Adrenal gland (tissue), 12 donors: ENCODE results near the gene AADAC. TPM values are rescaled to one million over a fixed set of nuclear protein-coding genes. Genes with fewer than 3 reads are reported as not detected.
"Not testable (repeated sequence)": the region's sequence is repeated elsewhere in the genome, so short reads cannot be mapped to it uniquely, and the experiment has no call there.

Experiments used
- DNase-seq, 7 donors: peaks; one replicate each; pipeline ENCODE4 v3.0.0-alpha.2; 2019 to 2020
- H3K27ac ChIP-seq, 5 donors: fragments of 200-600 bp; sonication (generic) in 4 of 5; 1 replicate in 3 of 5; 2 replicates in 2 of 5; pipeline versions ENCODE4 v1.5.1 to v1.8.0; 2016 to 2020; ENCODE audit warnings: mild to moderate bottlenecking in 1 of 5
- H3K27me3 ChIP-seq: fragments of 200-600 bp; 2 replicates; pipeline ENCODE4 v1.8.0; 2021
- H3K36me3 ChIP-seq, 2 donors: fragments of 200-600 bp; replicated peaks in 1 of 2; 1 replicate in 1 of 2; 2 replicates in 1 of 2; pipeline versions ENCODE4 v1.5.1 to v1.8.0; 2018 to 2022
- H3K4me1 ChIP-seq, 2 donors: fragments of 200-600 bp; replicated peaks in 1 of 2; 1 replicate in 1 of 2; 2 replicates in 1 of 2; pipeline versions ENCODE4 v1.5.1 to v1.8.0; 2018 to 2021
- H3K4me3 ChIP-seq, 4 donors: fragments of 200-600 bp; sonication (generic) in 3 of 4; one replicate each; pipeline ENCODE4 v1.5.1; 2016 to 2018
- H3K9me3 ChIP-seq, 3 donors: fragments of 200-600 bp; sonication (generic) in 1 of 3; replicated peaks in 1 of 3; 1 replicate in 2 of 3; 2 replicates in 1 of 3; pipeline versions ENCODE4 v1.5.1 to v1.8.0; 2016 to 2021
- CTCF ChIP-seq, 6 experiments: fragments of 450-650 bp in 4 of 6; fragments of 200-600 bp in 2 of 6; sonication (generic) in 1 of 6; IDR thresholded peaks; 1 replicate in 5 of 6; 2 replicates in 1 of 6; pipeline versions ENCODE4 v1.5.1 to v1.8.0; 2016 to 2021; ENCODE audit warnings: antibody characterized with exemption in 6 of 6, mild to moderate bottlenecking in 2 of 6, moderate library complexity in 1 of 6
- POLR2A ChIP-seq, 2 donors: fragments of 450-650 bp; IDR thresholded peaks; one replicate each; pipeline ENCODE4 v1.6.1; 2017; ENCODE audit warnings: antibody characterized with exemption in 2 of 2, mild to moderate bottlenecking in 2 of 2, moderate library complexity in 1 of 2
- WGBS, 4 donors: extraction: QIAGEN DNeasy Blood & Tissue Kit in 2 of 4; methylation state at CpG; one replicate each; pipeline versions ENCODE4 v1.1.5 to v1.1.7; 2013 to 2017; 5-methylcytosine and 5-hydroxymethylcytosine counted together
- intact Hi-C, 2 donors: fragments of 100-400 bp; cut with DNase I; formaldehyde crosslinking; loops; one replicate each; pipeline versions ENCODE4 v1.14.1 to v1.15.0; 2022 to 2023
- polyA plus RNA-seq, 3 donors: library from polyadenylated mRNA; stranded (reverse); fragments of 200-250 nt in 2 of 3; fragments of 350-450 nt in 1 of 3; fragmentation: Illumina TruSeq in 1 of 3; extraction: RNeasy Lipid Tissue Mini Kit (QIAGEN cat#74804) in 1 of 3; gene quantifications; one replicate each; pipeline ENCODE4 v1.2.3, GENCODE V29; 2013 to 2014
- total RNA-seq, 9 donors: library from RNA; depleted of rRNA in 4 of 9; stranded (reverse); fragments of >200 nt in 4 of 9; fragments of 120-200 nt in 1 of 9; fragmentation: NEBNext Ultra II Directional in 1 of 9; extraction: Animal tissue kit (Norgen Biotek cat#: 25700) in 1 of 9; gene quantifications; one replicate each; pipeline versions ENCODE4 v1.1.0 to v1.2.4, GENCODE V29; 2013 to 2023
- donor health status: healthy with polysubstance abuse.
- donor health status: Bipolar disorder and iron deficiency.
- donor health status: DM: yes; HTN: yes; CAD: no.
- donor health status: DM: no; HTN: no; CAD: no.
- donor health status: DM: no; HTN: no; CAD: no.
- donor health status: DM: yes; HTN: yes; CAD: no.

Gene AADAC
- total and polyA plus RNA-seq, 12 donors = 26.9 to 1,013 (median 227) TPM

- DNase-seq = no peak
- no peaks in the 10 kb centered on the region for H3K27me3 ChIP-seq
- TF ChIP-seq CTCF (IDR thresholded peaks at IDR 0.05) = no peak
- TF ChIP-seq POLR2A (IDR thresholded peaks at IDR 0.05) = no peak
- no peak overlapping the region for H3K4me3 ChIP-seq
- H3K4me1 ChIP-seq = no peaks in the 10 kb centered on the region
- intact Hi-C loops = no loop called here
- H3K9me3 ChIP-seq = no peaks in the 10 kb centered on the region
- no peak overlapping the region for H3K27ac ChIP-seq
- H3K36me3 ChIP-seq = no peaks in the 10 kb centered on the region
These were observed 26.3 kb upstream of the AADAC start for GRCh38 chr3:151787626-151788025.

GRCh38 chr3:151788401-151788800 is 25.5 kb upstream of the AADAC start:
- TF ChIP-seq POLR2A (IDR thresholded peaks at IDR 0.05) (no peak), CTCF (IDR thresholded peaks at IDR 0.05) (no peak)
- Histone ChIP-seq H3K4me1 (no peaks in the 10 kb centered on the region), H3K9me3 (no peaks in the 10 kb centered on the region), H3K36me3 (no peaks in the 10 kb centered on the region), H3K27me3 (no peaks in the 10 kb centered on the region), H3K27ac (no peak overlapping the region), H3K4me3 (no peak overlapping the region)
- DNase-seq = no peak
- WGBS, 4 donors = 63 to 76% (median 71%) methylated on average over 2 of the region's 2 CpGs
- intact Hi-C loops = no loop called here

GRCh38 chr3:151789853-151790463 is 24.0 kb upstream of the AADAC start:
- H3K4me1 ChIP-seq = peaks cover 0 to 3% of the 10 kb centered on the region in 2 donors
- no peak overlapping the region for H3K4me3 ChIP-seq
- no peak overlapping the region for H3K27ac ChIP-seq
- TF ChIP-seq POLR2A (IDR thresholded peaks at IDR 0.05) (no peak), CTCF (IDR thresholded peaks at IDR 0.05) (no peak)
- no peaks in the 10 kb centered on the region for H3K9me3 ChIP-seq
- no peaks in the 10 kb centered on the region for H3K27me3 ChIP-seq
- no peak for DNase-seq
- 79 to 96% (median 86%) methylated on average over 1 of the region's 1 CpG for WGBS, 4 donors
- intact Hi-C loops = no loop called here
- H3K36me3 ChIP-seq = no peaks in the 10 kb centered on the region

GRCh38 chr3:151790763-151791162 is 23.2 kb upstream of the AADAC start:
- H3K4me1 ChIP-seq, H3K4me3 ChIP-seq, H3K27ac ChIP-seq, H3K36me3 ChIP-seq, H3K9me3 ChIP-seq, intact Hi-C loops, H3K27me3 ChIP-seq, DNase-seq: not testable (repeated sequence)
- WGBS, 4 donors = 93 to 98% (median 93%) methylated on average over 2 of the region's 2 CpGs

- peaks cover 4 to 18% of the 10 kb centered on the region in 2 donors for H3K4me1 ChIP-seq
- TF ChIP-seq CTCF (IDR thresholded peaks at IDR 0.05) = no peak
- TF ChIP-seq POLR2A (IDR thresholded peaks at IDR 0.05) = no peak
- H3K27me3 ChIP-seq = no peaks in the 10 kb centered on the region
- no peak overlapping the region for H3K27ac ChIP-seq
- 87 to 93% (median 89%) methylated on average over 2 of the region's 2 CpGs for WGBS, 4 donors
- H3K4me3 ChIP-seq = no peak overlapping the region
- H3K9me3 ChIP-seq = no peaks in the 10 kb centered on the region
- intact Hi-C loops = no loop called here
- no peak for DNase-seq
- no peaks in the 10 kb centered on the region for H3K36me3 ChIP-seq
These were observed 21.5 kb upstream of the AADAC start for GRCh38 chr3:151792411-151792810.
